Parathyroid adenoma (tissue), 2 donors: ENCODE data around the gene SPRR2A.

Experiments
- H2AFZ ChIP-seq: fragments of 300-600 bp; sonication (generic); one replicate; pipeline ENCODE4 v1.7.0; 2017; ENCODE audit warnings: antibody characterized with exemption, mild to moderate bottlenecking
- H3K27ac ChIP-seq: fragments of 300-600 bp; sonication (generic); one replicate; pipeline ENCODE4 v1.7.0; 2017
- H3K27me3 ChIP-seq: fragments of 300-600 bp; sonication (generic); one replicate; pipeline ENCODE4 v1.7.0; 2017; ENCODE audit warnings: low read length; ENCODE audit not compliant: control insufficient read depth, insufficient read depth
- H3K36me3 ChIP-seq: fragments of 300-600 bp; sonication (generic); one replicate; pipeline ENCODE4 v1.7.0; 2017; ENCODE audit warnings: low read length; ENCODE audit not compliant: control insufficient read depth, insufficient read depth
- H3K4me1 ChIP-seq: fragments of 300-600 bp; sonication (generic); one replicate; pipeline ENCODE4 v1.7.0; 2017; ENCODE audit warnings: control low read depth
- H3K4me2 ChIP-seq: fragments of 300-600 bp; sonication (generic); one replicate; pipeline ENCODE4 v1.7.0; 2017; ENCODE audit warnings: low read length
- H3K4me3 ChIP-seq: fragments of 300-600 bp; sonication (generic); one replicate; pipeline ENCODE4 v1.7.0; 2017; ENCODE audit warnings: low read depth, low read length
- H3K79me2 ChIP-seq: fragments of 300-600 bp; sonication (generic); one replicate; pipeline ENCODE4 v1.7.0; 2017; ENCODE audit warnings: control low read depth
- H3K9ac ChIP-seq: fragments of 300-600 bp; sonication (generic); one replicate; pipeline ENCODE4 v1.7.0; 2017; ENCODE audit warnings: mild to moderate bottlenecking
- H3K9me3 ChIP-seq: fragments of 300-600 bp; sonication (generic); one replicate; pipeline ENCODE4 v1.7.0; 2017; ENCODE audit warnings: low read length; ENCODE audit not compliant: control insufficient read depth
- TF ChIP-seq, protein P1 (sequence below): fragments of 300-600 bp; sonication (generic); IDR thresholded peaks from one replicate; pipeline ENCODE4 v1.7.0; 2017; ENCODE audit warnings: antibody characterized with exemption, mild to moderate bottlenecking
- donor health status: primary hyperparathyroidism.

Gene SPRR2A

DNA sequence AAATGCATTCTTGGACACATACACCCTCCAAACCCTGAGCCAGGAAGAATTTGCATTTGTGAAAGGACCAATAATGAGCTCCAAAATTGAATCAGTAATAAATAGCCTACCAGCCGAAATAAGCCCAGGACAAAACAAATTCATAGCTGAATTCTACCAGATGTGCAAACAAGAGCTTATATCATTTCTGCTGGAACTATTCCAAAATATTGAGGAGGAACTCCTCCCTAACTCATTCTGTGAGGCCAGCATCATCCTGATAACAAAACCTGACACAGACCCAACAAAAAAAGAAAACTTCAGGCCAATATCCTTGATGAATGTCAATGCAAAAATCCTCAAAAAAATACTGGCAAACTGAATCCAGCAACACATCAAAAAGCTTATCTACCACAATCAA lies 30.3 kb upstream of the SPRR2A start:
- TF ChIP-seq, protein P1, sequence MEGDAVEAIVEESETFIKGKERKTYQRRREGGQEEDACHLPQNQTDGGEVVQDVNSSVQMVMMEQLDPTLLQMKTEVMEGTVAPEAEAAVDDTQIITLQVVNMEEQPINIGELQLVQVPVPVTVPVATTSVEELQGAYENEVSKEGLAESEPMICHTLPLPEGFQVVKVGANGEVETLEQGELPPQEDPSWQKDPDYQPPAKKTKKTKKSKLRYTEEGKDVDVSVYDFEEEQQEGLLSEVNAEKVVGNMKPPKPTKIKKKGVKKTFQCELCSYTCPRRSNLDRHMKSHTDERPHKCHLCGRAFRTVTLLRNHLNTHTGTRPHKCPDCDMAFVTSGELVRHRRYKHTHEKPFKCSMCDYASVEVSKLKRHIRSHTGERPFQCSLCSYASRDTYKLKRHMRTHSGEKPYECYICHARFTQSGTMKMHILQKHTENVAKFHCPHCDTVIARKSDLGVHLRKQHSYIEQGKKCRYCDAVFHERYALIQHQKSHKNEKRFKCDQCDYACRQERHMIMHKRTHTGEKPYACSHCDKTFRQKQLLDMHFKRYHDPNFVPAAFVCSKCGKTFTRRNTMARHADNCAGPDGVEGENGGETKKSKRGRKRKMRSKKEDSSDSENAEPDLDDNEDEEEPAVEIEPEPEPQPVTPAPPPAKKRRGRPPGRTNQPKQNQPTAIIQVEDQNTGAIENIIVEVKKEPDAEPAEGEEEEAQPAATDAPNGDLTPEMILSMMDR = no peak
- Histone ChIP-seq H3K9me3 (no peaks in the 10 kb centered on the region), H3K4me2 (no peak overlapping the region), H3K9ac (no peak overlapping the region), H3K4me3 (no peak overlapping the region), H3K4me1 (no peaks in the 10 kb centered on the region), H2AFZ (no peak overlapping the region), H3K27ac (no peak overlapping the region), H3K36me3 (no peaks in the 10 kb centered on the region), H3K27me3 (no peaks in the 10 kb centered on the region), H3K79me2 (no peaks in the 10 kb centered on the region)

DNA sequence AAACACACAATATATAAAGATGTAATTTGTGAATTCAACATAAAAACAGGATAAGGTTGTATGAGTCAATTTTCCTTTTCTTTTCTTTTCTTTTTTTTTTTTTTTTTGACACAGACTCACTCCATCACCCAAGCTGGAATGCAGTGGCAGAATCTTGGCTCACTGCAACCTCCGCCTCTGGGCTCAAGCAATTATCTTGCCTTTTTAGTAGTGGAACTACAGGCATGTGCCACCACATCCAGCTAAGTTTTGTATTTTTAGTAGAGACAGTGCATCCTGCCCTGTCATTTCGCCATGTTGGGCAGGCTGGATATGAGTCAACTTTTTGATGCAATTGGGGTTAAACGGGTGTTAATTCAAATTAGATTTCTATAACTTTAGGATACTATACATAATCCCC lies 24.4 kb upstream of the SPRR2A start:
- no peak overlapping the region for H3K4me2 ChIP-seq
- no peaks in the 10 kb centered on the region for H3K79me2 ChIP-seq
- H3K27me3 ChIP-seq = no peaks in the 10 kb centered on the region
- H3K4me1 ChIP-seq = no peaks in the 10 kb centered on the region
- H3K36me3 ChIP-seq = no peaks in the 10 kb centered on the region
- no peak overlapping the region for H2AFZ ChIP-seq
- no peak overlapping the region for H3K4me3 ChIP-seq
- H3K9me3 ChIP-seq = no peaks in the 10 kb centered on the region
- no peak overlapping the region for H3K9ac ChIP-seq
- no peak overlapping the region for H3K27ac ChIP-seq
- TF ChIP-seq, protein P1 = no peak

DNA sequence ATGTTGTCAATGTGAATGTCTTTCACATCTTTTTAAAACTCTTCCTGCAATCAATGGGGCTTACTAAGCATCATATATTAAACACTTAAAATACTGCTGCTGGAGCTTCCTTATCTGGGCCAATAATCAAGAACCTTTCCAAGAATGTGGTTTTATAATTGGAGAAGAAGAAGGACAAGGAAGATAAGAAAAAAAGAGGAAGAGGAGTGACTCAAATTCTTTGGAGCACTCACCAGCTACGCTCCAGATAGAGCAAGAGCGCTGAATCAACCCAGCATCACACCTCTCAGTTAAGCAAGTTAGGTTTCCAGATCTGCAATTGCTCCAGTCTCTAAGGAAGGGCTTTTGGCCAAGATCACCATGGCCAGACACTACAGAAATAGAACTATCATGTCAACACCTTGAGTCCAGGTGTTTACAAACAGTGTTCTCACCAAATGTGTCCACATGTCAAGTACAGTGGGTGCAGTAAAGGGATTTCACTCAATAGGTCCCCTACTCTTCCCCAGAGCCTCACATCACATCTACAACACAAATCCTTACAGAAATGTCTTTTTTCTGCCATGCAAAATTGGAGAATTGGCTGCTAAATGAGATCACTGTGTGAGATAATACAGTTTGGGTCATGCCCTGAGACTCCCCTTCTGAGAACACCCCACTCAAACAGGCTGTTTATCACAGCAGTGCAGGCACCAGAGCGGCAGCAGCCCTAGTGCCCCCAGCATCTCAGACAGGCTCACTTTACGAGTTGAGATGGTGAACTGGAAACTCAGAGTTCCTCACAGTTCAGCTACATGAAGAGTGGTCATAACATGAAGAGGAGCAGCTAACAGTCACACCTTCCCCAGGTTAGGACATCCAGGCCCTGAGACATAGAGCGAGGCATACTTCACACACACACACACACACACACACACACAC lies 15.8 kb upstream of the SPRR2A start:
- Histone ChIP-seq H3K36me3 (no peaks in the 10 kb centered on the region), H3K4me1 (no peaks in the 10 kb centered on the region), H3K4me2 (no peak overlapping the region), H3K9me3 (no peaks in the 10 kb centered on the region), H3K9ac (no peak overlapping the region), H3K79me2 (no peaks in the 10 kb centered on the region), H2AFZ (no peak overlapping the region), H3K27ac (no peak overlapping the region), H3K4me3 (no peak overlapping the region), H3K27me3 (no peaks in the 10 kb centered on the region)
- TF ChIP-seq, protein P1 = no peak

DNA sequence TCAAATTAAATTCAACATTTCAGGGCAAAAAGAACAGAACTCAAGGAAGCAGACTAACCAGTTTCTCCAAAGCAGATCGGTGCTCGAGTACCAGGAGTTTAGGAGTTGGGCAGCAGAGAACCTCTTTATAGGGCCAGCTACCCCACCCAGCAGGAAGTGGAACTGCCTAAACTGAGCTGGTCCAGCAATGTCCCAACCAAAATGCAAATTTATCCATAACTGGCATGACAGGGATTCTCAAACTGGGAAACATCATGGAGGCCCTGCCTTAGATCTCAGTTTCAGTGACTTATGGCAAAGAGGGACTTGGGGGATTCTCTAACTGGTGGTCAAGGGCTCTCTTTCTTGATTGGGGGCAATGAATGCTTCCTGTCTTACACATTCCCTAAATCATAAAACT lies 14.2 kb upstream of the SPRR2A start, which contains the start of gene SPRR2B:
Gene SPRR2B (minus strand): TSS at position 101 of the 400 bp plus-strand sequence. CDS start 772 bp downstream, outside the sequence.
- H3K36me3 ChIP-seq = no peaks in the 10 kb centered on the region
- no peaks in the 10 kb centered on the region for H3K4me1 ChIP-seq
- no peak within 1 kb of the TSS for H3K27ac ChIP-seq
- no peaks in the 10 kb centered on the region for H3K9me3 ChIP-seq
- H3K9ac ChIP-seq = no peak within 1 kb of the TSS
- no peak within 1 kb of the TSS for H3K4me3 ChIP-seq
- TF ChIP-seq, protein P1 = no peak
- no peak within 1 kb of the TSS for H2AFZ ChIP-seq
- no peaks in the 10 kb centered on the region for H3K27me3 ChIP-seq
- no peak within 1 kb of the TSS for H3K4me2 ChIP-seq
- no peaks in the 10 kb centered on the region for H3K79me2 ChIP-seq
